Adrenal gland (tissue), 12 donors: ENCODE measurements around the gene NUAK1. TPM values are rescaled to one million over a fixed set of nuclear protein-coding genes. Genes with fewer than 3 reads are reported as not detected.

ENCODE experiments used
- DNase-seq, 7 donors: peaks; one replicate each; pipeline ENCODE4 v3.0.0-alpha.2; 2019 to 2020
- H3K27ac ChIP-seq, 5 donors: fragments of 200-600 bp; sonication (generic) in 4 of 5; 1 replicate in 3 of 5; 2 replicates in 2 of 5; pipeline versions ENCODE4 v1.5.1 to v1.8.0; 2016 to 2020; ENCODE audit warnings: mild to moderate bottlenecking in 1 of 5
- H3K27me3 ChIP-seq: fragments of 200-600 bp; 2 replicates; pipeline ENCODE4 v1.8.0; 2021
- H3K36me3 ChIP-seq, 2 donors: fragments of 200-600 bp; replicated peaks in 1 of 2; 1 replicate in 1 of 2; 2 replicates in 1 of 2; pipeline versions ENCODE4 v1.5.1 to v1.8.0; 2018 to 2022
- H3K4me1 ChIP-seq, 2 donors: fragments of 200-600 bp; replicated peaks in 1 of 2; 1 replicate in 1 of 2; 2 replicates in 1 of 2; pipeline versions ENCODE4 v1.5.1 to v1.8.0; 2018 to 2021
- H3K4me3 ChIP-seq, 4 donors: fragments of 200-600 bp; sonication (generic) in 3 of 4; one replicate each; pipeline ENCODE4 v1.5.1; 2016 to 2018
- H3K9me3 ChIP-seq, 3 donors: fragments of 200-600 bp; sonication (generic) in 1 of 3; replicated peaks in 1 of 3; 1 replicate in 2 of 3; 2 replicates in 1 of 3; pipeline versions ENCODE4 v1.5.1 to v1.8.0; 2016 to 2021
- CTCF ChIP-seq, 6 experiments: fragments of 450-650 bp in 4 of 6; fragments of 200-600 bp in 2 of 6; sonication (generic) in 1 of 6; IDR thresholded peaks; 1 replicate in 5 of 6; 2 replicates in 1 of 6; pipeline versions ENCODE4 v1.5.1 to v1.8.0; 2016 to 2021; ENCODE audit warnings: antibody characterized with exemption in 6 of 6, mild to moderate bottlenecking in 2 of 6, moderate library complexity in 1 of 6
- POLR2A ChIP-seq, 2 donors: fragments of 450-650 bp; IDR thresholded peaks; one replicate each; pipeline ENCODE4 v1.6.1; 2017; ENCODE audit warnings: antibody characterized with exemption in 2 of 2, mild to moderate bottlenecking in 2 of 2, moderate library complexity in 1 of 2
- WGBS, 4 donors: extraction: QIAGEN DNeasy Blood & Tissue Kit in 2 of 4; methylation state at CpG; one replicate each; pipeline versions ENCODE4 v1.1.5 to v1.1.7; 2013 to 2017; 5-methylcytosine and 5-hydroxymethylcytosine counted together
- intact Hi-C, 2 donors: fragments of 100-400 bp; cut with DNase I; formaldehyde crosslinking; loops; one replicate each; pipeline versions ENCODE4 v1.14.1 to v1.15.0; 2022 to 2023
- polyA plus RNA-seq, 3 donors: library from polyadenylated mRNA; stranded (reverse); fragments of 200-250 nt in 2 of 3; fragments of 350-450 nt in 1 of 3; fragmentation: Illumina TruSeq in 1 of 3; extraction: RNeasy Lipid Tissue Mini Kit (QIAGEN cat#74804) in 1 of 3; gene quantifications; one replicate each; pipeline ENCODE4 v1.2.3, GENCODE V29; 2013 to 2014
- total RNA-seq, 9 donors: library from RNA; depleted of rRNA in 4 of 9; stranded (reverse); fragments of >200 nt in 4 of 9; fragments of 120-200 nt in 1 of 9; fragmentation: NEBNext Ultra II Directional in 1 of 9; extraction: Animal tissue kit (Norgen Biotek cat#: 25700) in 1 of 9; gene quantifications; one replicate each; pipeline versions ENCODE4 v1.1.0 to v1.2.4, GENCODE V29; 2013 to 2023
- donor health status: healthy with polysubstance abuse.
- donor health status: Bipolar disorder and iron deficiency.
- donor health status: DM: yes; HTN: yes; CAD: no.
- donor health status: DM: no; HTN: no; CAD: no.
- donor health status: DM: no; HTN: no; CAD: no.
- donor health status: DM: yes; HTN: yes; CAD: no.

Gene NUAK1
- total and polyA plus RNA-seq, 12 donors, result 2.4 to 15.1 (median 8.4) TPM

DNA sequence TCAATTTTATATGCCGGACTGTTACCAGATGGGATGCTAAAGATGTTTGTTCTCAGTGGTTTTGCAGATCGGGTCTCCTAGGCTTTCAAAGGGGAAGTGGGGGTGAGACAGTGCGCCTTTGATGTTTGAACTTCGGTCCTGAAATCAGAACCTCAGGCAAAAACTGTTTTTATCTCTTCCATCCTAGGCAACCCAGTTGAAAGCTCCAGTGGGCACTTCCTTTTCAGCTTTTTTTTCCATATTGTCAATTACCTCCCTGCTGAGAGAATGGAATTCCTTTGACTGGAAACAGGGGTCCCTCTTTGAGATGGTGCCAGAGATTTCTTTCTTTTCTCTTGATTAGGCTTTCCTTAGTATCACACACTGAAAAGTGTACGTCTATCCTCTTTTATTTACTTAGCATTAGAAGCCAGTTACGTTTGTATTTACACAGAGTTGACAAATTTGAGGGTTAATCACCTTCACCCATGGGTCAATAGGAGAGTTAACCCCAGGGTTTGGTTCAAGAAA is 40.0 kb downstream of the NUAK1 start:
- no peak overlapping the region for H3K4me3 ChIP-seq
- DNase-seq, result no peak
- H3K9me3 ChIP-seq, result no peaks in the 10 kb centered on the region
- no peaks in the 10 kb centered on the region for H3K36me3 ChIP-seq
- H3K4me1 ChIP-seq, result peaks cover 8 to 19% of the 10 kb centered on the region in 2 donors
- no peaks in the 10 kb centered on the region for H3K27me3 ChIP-seq
- WGBS, 4 donors, result 82 to 88% (median 85%) methylated on average over 6 of the region's 6 CpGs
- TF ChIP-seq CTCF (IDR thresholded peaks at IDR 0.05) (no peak), POLR2A (IDR thresholded peaks at IDR 0.05) (no peak)
- H3K27ac ChIP-seq, result no peak overlapping the region
- intact Hi-C loops, result no loop called here

GRCh38 chr12:106097011-106097410 is 41.7 kb downstream of the NUAK1 start:
- peaks cover 8 to 19% of the 10 kb centered on the region in 2 donors for H3K4me1 ChIP-seq
- TF ChIP-seq POLR2A (IDR thresholded peaks at IDR 0.05) (no peak), CTCF (IDR thresholded peaks at IDR 0.05) (no peak)
- DNase-seq, result peak in 3 of 7 donors; percentile 27 to 47 (median 44)
- H3K4me3 ChIP-seq, result no peak overlapping the region
- peak overlapping the region in 2 of 5 donors; percentile 12 to 41 for H3K27ac ChIP-seq
- WGBS, 4 donors, result 42 to 62% (median 46%) methylated on average over 2 of the region's 2 CpGs
- H3K27me3 ChIP-seq, result no peaks in the 10 kb centered on the region
- no peaks in the 10 kb centered on the region for H3K36me3 ChIP-seq
- no peaks in the 10 kb centered on the region for H3K9me3 ChIP-seq
- intact Hi-C loops, result no loop called here

DNA sequence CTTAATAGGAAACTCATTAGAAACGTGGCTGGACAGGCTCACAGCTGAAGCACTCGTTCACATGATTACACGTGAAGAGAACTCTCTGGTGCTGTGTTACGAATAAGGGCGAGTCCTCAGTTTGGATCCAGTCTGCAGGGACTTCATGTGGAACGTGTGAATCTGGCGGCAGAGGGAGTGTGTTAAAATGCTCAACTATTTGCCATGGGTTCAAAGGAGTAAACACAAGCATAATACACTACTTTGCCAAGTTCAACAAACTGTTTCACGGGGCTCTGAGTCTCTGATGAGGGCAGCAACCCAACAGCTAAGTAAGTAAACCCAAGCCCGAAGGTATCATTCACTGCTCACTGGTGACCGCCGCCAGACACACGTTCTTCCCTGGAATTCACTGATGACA is 42.4 kb downstream of the NUAK1 start:
- intact Hi-C loops, result no loop called here
- Histone ChIP-seq H3K4me1 (peaks cover 9 to 25% of the 10 kb centered on the region in 2 donors), H3K27ac (peak overlapping the region in 2 of 5 donors; percentile 12 to 41), H3K36me3 (no peaks in the 10 kb centered on the region), H3K27me3 (no peaks in the 10 kb centered on the region), H3K9me3 (no peaks in the 10 kb centered on the region), H3K4me3 (no peak overlapping the region)
- no peak for TF ChIP-seq CTCF (IDR thresholded peaks at IDR 0.05)
- WGBS, 4 donors, result 53 to 70% (median 66%) methylated on average over 12 of the region's 12 CpGs
- no peak for DNase-seq

GRCh38 chr12:106094304-106094703 is 44.5 kb downstream of the NUAK1 start:
- 85 to 88% (median 86%) methylated on average over 5 of the region's 5 CpGs for WGBS, 4 donors
- peaks cover 17 to 37% of the 10 kb centered on the region in 2 donors for H3K4me1 ChIP-seq

More at GRCh38 chr12:106094304-106094703, 44.5 kb downstream of the NUAK1 start:
- H3K36me3 ChIP-seq, result no peaks in the 10 kb centered on the region
- H3K27ac ChIP-seq, result no peak overlapping the region
- no peak for DNase-seq
- intact Hi-C loops, result no loop called here
- H3K27me3 ChIP-seq, result no peaks in the 10 kb centered on the region
- no peaks in the 10 kb centered on the region for H3K9me3 ChIP-seq
- H3K4me3 ChIP-seq, result no peak overlapping the region
- TF ChIP-seq CTCF (IDR thresholded peaks at IDR 0.05), result no peak
- no peak for TF ChIP-seq POLR2A (IDR thresholded peaks at IDR 0.05)
